HFF-Myc (cell line): ENCODE measurements around the gene CARD11.
A peak's percentile ranks its signal among the peaks of the same experiment; 100 is the strongest.

ENCODE experiments used
- DNase-seq: peaks from one replicate; pipeline ENCODE4 v3.0.0-alpha.2; 2011; ENCODE audit warnings: low read depth; ENCODE audit errors: extremely low read depth
- H3K4me3 ChIP-seq: replicated peaks from 2 replicates; pipeline ENCODE4 v1.5.1; 2011; ENCODE audit warnings: low read depth, mild to moderate bottlenecking, control low read depth, low read length
- CTCF ChIP-seq: IDR thresholded peaks from 2 replicates; pipeline ENCODE4 v1.5.1; 2012; ENCODE audit warnings: mild to moderate bottlenecking, low read depth, low read length, control low read depth; ENCODE audit errors: missing control alignments

Gene CARD11

GRCh38 chr7:3033136-3033535, 10.5 kb downstream of the CARD11 start:
- TF ChIP-seq CTCF, result no peak
- no peak for DNase-seq
- H3K4me3 ChIP-seq, result no peak overlapping the region

- H3K4me3 ChIP-seq, result no peak overlapping the region
- DNase-seq, result no peak
- no peak for TF ChIP-seq CTCF
Measured at GRCh38 chr7:3032256-3032655, 11.4 kb downstream of the CARD11 start.

- no peak for DNase-seq
- H3K4me3 ChIP-seq, result no peak overlapping the region
- TF ChIP-seq CTCF, result no peak
Measured at GRCh38 chr7:3029138-3029537, 14.5 kb downstream of the CARD11 start.

GRCh38 chr7:3028758-3029093, 14.9 kb downstream of the CARD11 start:
- H3K4me3 ChIP-seq, result no peak overlapping the region
- TF ChIP-seq CTCF, result no peak
- DNase-seq, result no peak

- peak; percentile 4 for DNase-seq
- H3K4me3 ChIP-seq, result no peak overlapping the region
- no peak for TF ChIP-seq CTCF
Measured at GRCh38 chr7:3028071-3028757, 15.5 kb downstream of the CARD11 start.

- no peak for DNase-seq
- TF ChIP-seq CTCF, result no peak
- H3K4me3 ChIP-seq, result no peak overlapping the region
Measured at GRCh38 chr7:3027005-3027845, 16.4 kb downstream of the CARD11 start.

- no peak overlapping the region for H3K4me3 ChIP-seq
- no peak for DNase-seq
- no peak for TF ChIP-seq CTCF
Measured at GRCh38 chr7:3025616-3026015, 18.1 kb downstream of the CARD11 start.
